HG03066 (cell line): ENCODE measurements around the gene SVOP.
"Not testable (repeated sequence)": the region's sequence is repeated elsewhere in the genome, so short reads cannot be mapped to it uniquely, and the experiment has no call there.

Experiments
- ATAC-seq: cut with Tn5 transposase; IDR thresholded peaks from one replicate; pipeline ENCODE4 v1.9.1; 2021; ENCODE audit warnings: low read depth; ENCODE audit not compliant: unreplicated experiment

Gene SVOP, protein sequence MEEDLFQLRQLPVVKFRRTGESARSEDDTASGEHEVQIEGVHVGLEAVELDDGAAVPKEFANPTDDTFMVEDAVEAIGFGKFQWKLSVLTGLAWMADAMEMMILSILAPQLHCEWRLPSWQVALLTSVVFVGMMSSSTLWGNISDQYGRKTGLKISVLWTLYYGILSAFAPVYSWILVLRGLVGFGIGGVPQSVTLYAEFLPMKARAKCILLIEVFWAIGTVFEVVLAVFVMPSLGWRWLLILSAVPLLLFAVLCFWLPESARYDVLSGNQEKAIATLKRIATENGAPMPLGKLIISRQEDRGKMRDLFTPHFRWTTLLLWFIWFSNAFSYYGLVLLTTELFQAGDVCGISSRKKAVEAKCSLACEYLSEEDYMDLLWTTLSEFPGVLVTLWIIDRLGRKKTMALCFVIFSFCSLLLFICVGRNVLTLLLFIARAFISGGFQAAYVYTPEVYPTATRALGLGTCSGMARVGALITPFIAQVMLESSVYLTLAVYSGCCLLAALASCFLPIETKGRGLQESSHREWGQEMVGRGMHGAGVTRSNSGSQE

DNA sequence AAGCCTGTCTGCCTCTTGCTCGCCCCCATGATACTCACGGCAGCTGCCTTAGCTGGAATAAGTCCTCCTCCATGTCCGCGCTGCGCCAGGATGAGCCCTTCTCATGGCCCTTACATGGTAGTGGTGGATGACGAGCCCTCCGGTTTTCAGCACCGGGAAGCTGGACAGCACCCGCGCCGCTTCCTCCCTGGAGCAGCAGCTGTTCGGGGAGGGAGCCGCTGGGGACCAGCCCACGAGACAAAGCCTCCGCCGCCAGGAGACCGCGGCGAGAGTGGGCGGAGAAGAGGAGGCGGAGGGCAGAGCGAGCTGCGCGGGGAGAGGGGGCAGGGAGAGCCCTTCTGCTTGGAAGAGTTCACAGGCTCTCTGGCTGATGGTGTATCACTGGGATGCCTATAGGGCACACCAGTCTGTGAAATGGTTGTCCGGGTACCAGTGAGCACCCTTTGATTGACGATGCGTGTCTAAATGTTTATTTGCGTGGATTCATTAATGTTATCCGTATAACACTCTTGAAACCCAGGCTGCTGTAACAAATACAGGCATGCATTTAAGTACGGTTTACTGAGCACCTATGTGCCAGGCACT is at the start of gene SVOP:
Gene SVOP (minus strand): TSS at position 273 of the 585 bp plus-strand sequence. CDS start 200 bp downstream, at position 73.
- no peak for ATAC-seq

DNA sequence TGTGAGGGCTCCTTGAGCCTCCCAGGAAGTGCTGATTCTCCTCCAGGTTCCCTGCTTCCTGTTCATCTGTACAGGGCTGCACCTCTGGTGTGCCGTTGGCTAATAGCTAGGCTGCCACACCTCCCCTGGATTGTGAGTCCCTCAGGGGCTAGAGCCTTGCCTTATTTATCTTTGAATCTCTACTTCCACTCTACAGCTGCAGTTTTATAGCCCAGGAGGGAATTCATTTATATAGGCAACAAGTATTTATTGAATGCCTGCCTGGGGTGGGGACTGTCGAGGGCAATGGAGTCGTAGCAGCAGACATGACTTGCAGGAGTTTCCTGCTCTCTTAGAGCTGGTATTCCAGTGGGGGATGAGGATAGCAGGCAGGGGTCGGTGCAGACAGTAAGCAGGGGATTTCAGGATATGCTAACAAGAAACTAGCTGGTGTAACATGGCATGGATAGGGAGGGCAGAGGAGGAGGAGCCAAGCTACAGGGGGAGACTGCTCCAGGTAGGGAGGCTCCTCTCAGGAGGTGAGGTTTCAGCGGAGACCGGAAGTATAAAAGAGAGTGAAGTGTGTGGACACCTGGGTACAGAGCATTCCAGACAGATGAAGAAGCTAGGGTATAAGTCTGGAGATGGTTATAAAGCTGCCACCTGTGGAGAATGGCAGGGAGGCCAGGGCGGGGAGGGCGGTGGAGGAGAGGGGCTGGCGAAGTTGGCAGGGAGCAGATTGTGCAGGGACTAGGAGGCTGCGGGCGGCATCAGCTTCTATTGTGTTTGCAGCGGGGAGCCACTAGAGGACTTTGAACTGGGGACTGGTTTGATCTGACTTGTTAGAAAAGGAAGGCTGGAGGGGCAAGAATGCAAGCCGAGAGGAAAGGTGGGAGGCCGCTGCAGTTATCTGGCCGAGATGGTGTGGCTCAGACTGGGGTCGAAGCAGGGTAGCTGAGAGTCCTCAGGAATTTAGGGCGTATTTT is 48.7 kb upstream of the SVOP start:
- no peak for ATAC-seq

DNA sequence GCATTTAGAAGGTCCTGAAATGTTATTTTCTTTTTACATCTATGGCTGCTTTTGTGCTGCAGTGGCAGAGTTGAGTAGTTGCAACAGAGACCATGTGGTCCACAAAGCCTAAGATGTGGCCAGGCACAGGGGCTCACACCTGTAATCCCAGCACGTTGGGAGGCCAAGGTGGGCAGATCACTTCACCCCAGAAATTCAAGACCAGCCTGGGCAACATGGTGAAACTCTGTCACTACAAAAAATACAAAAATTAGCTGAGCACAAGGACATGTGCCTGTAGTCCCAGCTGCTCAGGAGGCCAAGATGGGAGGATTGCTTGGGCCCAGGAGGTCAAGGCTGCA is 45.0 kb upstream of the SVOP start:
- ATAC-seq, result no peak

DNA sequence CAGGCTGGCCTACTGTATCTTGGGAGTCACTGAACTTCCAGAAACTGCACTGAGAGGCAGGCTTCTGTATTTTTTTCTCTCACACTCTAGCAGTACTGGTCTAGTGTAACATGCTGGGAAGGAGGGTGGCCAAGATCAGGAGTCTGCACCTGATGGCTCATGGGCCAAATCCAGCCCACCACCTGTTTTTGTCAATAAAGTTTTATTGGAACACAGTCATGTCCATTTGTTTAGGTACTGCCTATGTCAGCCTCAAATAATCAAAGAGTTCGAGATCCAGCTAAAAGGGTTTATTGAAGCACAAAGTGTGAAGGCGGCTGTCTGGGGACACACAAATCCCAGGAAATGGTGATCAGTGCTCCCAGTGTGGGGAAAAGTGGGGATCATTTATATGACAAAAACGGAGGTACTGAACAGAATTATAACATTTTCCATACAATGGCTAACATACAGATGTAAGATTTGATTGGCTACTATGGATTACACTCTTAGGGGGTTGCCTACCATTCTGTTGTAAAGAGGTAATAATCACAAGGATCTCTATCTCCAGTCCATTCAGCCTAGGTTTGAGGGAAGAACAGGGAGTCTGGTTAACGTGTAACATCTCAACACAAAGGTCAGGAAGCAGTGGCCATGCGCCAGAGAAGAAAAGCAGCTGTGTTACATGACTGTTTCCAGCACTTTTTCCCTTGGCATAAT is 44.4 kb upstream of the SVOP start:
- no peak for ATAC-seq

DNA sequence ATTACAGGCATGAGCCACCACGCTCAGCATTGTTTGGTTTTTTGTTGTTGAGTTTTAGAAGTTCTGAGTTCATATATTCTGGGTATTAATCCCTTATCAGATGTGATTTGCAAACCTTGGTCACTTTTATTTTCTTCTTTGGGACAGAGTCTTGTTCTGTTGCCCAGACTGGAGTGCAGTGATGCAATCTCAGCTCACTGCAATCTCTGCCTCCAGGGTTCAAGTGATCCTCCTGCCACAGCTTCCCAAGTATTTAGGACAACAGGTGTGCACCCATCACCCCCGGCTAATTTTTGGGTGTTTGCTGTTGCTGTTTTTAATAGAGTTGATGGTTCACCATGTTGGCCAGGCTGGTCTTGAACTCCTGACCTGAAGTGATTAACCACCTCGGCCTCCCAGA is 43.3 kb upstream of the SVOP start:
- no peak for ATAC-seq

DNA sequence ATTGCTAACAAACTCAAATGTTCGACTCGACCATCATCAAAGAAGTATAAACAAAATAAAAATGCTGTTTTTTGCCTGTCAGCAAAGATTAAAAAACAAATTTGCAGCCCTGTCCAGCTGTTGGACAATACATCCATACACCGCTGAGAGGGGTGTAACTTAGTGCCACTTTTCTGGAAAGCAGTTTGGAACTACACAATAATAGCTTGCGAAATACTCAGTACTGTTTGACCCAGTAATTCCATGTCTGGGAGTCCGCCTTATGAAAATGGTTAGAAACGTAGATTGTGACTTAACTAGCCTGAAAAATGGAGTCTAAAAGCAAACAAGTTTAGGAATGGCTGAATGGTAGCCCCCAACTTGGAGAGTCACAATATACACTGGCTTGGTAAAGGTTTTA is 37.9 kb upstream of the SVOP start:
- no peak for ATAC-seq

DNA sequence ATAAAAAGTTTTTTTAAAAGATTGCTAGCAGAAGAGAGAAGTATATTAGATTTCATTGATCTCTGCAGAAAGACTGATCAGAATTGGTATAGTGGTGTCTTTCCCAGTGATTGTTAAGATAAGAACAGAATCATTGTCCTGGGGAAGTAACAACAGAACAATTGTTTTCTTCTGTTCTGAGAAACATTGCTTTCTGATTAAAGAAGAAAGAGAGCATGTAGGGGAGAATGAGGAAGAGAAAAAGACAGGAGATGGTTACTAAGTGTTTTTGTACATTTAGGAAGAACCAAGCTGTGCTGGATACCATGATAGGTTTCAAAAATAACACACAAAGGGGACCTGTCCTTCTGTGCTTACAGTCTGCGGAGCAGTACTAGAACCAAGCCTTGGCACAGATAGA is 36.5 kb upstream of the SVOP start:
- no peak for ATAC-seq

DNA sequence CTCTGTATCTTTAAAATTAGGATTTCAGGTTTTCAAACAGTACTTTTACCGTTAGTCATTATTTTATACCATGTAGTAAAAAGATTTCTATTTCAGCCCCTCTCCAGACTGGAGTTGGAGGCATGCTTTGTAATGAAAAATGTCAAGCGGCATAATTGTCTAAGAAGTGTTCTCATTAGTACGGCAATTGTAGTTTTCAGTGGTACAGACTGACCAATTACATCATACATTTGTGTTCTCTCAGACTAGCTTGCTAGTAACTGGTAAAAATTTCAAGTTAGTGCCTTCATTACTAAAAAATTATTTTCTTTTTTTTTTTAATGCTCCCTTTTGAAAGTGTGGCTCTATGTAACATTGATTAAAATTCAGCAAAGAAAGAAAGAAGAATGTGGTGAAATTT is 36.0 kb upstream of the SVOP start:
- no peak for ATAC-seq

DNA sequence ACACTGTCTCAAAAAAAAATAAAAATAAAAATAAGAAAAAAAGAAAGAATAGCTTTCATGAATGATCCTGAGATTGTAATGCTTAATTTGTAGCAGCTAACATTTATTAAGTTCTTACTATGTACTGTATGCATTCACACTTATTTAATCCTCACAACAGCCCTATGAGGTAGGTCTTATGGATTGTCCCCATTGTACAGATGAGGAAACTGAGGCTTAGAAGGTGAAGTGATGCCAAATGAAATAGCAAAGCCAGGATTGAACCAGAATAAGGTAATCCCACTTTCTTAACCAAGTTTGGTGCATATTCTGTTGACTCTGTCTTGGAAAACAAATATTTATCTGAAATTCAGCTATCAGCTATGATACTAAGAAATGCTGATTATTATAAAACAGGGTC is 33.7 kb upstream of the SVOP start:
- no peak for ATAC-seq

DNA sequence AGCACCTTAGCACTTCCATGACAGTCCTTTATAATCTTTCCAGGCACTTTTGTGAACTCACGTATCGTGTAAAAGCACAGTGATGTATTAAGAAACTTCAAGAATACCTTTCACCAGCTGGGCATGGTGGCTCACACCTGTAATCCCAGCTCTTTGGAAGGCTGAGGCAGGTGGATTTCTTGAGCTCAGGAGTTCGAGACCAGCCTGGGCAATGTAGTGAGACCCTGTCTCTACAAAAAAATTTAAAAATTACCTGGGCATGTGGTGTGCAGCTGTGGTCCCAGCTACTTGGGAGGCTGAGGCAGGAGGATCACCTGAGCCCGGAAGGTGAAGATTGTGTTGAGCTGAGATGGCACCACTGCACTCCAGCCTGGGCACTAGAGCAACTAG is 33.3 kb upstream of the SVOP start:
- ATAC-seq, result not testable (repeated sequence)

DNA sequence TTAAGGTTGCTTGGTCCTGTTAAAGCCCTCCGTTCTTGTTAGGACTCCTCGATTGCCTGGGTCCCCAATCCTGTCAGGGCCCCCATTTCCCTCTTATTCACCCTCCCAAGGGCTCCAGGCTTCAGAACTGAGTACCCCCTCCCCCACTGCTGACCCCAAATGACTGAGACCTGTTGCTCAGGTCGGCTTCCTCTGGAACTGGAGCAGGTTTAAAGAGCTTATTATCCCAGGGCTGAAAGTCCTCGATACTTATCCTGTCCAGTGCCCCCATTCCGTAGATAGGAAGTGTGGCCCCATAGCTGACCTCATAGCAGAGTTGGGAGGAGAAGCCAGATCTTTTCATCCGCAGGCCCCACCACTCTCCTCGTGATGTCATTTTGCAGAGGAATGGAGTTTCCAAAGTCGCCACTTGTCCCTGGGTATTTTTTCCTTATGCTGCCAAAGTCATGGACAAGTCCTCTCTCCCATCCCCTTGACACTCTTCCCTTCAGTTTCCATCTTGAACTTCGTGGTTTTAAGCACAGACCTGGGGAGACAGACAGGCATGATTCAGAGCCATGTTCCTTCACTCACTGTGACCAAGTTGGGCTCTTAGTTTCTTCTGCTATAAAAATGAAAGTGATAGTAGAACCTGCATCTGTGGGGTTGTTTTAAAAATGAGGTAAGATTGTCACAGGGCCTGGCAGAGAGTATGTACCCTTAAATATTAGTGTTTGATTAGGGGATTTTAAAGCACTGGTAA is 32.7 kb upstream of the SVOP start:
- peak; percentile 32 for ATAC-seq

DNA sequence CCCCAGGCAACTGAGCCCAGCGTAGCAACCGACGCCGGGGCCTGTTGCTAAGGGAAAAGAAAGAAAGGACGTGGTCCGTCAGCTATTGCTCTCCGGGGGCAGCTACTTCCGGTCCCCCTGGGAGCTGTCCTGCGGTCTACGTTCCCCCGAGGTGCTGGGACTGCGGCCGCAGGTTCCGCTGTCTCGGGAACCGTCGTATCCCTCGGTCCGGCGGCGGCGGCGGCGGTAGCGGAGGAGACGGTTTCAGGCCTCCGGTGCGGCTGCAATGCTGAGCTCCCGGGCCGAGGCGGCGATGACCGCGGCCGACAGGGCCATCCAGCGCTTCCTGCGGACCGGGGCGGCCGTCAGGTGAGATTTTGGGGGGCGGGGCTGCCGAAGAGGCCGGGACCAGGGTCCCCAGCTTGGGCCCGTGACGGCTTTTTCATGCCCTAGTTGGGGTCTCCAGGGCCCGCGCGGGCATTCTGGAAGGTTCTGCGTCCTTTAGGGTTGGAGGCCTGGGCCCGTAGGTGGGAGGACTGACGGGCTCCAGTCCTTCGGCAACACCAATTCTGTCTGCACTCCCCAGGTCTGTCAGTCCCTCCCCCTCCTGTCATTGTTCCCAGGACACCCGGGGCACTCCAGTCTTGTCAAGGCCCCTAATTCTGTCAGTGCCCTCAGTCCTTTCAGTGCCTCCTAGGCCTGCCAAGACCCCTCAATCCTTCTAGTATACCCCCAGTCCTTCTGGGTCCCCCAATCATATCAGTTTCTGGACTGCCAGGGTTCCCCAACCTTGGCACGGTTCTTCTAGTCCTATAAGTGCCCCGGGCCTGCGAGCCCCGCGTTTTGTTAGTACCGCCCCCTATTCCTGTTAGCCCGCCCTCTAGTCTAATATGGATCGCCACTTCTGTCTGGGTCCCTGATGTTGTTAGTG is 31.8 kb upstream of the SVOP start, which contains the start of gene USP30:
Gene USP30 (plus strand): TSS at position 163 of the 910 bp plus-strand sequence. CDS start 103 bp downstream, at position 266.
- ATAC-seq, result peak; percentile 65

DNA sequence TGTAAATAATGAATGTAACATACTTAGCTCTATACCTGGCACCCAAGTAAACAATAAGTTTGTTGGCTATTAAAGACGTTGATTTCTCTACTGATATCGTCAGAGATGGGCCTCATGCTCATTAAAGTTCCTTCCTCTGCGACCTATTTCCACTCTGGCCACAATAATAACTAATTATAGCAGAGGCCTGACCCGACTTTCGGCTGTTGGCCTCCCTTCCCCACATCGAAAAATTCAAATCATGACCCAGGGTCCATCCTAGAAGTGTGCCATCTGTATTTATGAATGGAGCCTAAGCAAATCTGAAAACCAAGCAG is 31.2 kb upstream of the SVOP start:
- no peak for ATAC-seq

DNA sequence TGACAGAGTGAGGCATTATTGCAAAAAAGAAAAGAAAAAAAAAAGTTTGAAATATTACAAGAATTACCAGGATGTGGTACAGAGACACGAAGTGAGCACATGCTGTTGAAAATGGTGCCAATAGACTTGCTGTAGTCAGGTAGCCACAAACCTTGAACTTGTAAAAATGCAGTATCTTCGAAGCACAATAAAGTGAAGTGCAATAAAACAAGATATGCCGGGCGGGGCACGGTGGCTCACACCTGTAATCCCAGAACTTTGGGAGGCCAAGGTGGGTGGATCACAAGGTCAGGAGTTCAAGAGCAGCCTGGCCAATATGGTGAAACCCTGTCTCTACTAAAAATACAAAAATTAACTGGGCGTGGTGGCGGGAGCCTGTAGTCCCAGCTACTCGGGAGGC is 28.9 kb upstream of the SVOP start:
- ATAC-seq, result not testable (repeated sequence)

DNA sequence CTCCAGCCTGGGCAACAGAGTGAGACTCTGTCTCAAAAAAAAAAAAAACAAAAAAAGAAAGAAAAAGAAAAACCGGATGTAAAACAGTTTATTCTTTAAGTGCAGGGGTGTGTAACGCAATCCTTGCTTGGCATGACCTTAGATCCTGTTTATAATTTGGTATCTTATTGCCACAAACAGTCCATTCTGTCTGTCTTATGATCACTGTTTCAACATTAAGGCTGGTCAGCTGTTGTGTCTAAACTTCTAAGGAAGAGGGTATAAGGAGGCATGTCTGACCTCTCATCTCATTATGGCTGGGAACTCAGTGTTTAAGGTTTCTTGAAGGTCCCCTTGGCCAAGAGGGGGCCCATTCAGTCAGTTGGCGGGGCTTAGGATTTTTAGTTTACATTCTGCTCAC is 27.8 kb upstream of the SVOP start:
- ATAC-seq, result not testable (repeated sequence)

DNA sequence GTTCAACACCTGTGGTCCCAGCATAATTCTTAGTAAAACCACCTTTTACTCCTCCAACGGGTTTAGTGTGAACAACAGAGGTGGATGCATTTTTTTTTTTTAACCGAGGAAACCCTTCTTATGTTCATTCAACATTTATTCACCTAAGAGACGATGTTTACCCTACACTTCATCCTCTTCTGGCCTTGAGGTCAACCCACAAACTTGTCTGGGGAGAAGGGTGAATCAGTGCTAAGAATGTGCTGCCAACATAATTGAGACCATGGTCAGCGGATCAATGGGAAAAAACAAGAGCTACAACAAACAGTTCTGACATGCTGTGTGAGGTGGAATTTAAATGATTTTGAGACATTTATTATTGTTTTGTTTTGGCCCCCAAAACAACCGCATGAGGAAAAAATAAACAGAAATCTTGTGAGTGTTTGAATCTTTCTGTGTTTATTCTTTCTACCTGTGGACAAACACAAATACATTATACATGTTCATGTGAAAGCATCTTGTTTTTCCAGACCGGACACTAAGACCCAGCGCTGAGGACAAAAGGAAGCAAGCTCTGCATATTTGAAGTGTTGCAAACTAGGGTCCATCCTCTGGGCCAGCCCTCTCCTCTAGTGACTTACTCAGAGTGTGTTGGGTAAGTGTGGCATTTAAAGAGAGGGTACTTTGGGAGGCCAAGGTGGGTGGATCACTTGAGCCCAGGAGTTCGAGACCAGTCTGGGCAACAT is 26.4 kb upstream of the SVOP start:
- no peak for ATAC-seq

DNA sequence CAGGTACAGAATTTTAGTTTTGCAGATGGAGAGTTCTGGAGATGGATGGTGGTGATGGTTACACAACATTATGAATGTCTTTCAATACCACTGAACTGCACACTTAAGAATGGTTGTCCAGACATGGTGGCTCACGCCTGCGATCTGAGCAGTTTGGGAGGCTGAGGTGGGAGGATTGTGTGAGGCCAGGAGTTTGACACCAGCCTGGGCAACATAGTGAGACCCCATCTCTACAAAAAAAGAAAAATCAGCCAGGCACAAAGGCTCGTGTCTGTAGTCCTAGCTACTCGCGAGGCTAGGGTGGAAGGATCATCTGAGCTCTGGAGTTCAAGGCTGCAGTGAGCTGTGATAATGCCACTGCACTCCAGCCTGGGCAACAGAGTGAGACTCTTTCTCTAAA is 23.4 kb upstream of the SVOP start:
- no peak for ATAC-seq

DNA sequence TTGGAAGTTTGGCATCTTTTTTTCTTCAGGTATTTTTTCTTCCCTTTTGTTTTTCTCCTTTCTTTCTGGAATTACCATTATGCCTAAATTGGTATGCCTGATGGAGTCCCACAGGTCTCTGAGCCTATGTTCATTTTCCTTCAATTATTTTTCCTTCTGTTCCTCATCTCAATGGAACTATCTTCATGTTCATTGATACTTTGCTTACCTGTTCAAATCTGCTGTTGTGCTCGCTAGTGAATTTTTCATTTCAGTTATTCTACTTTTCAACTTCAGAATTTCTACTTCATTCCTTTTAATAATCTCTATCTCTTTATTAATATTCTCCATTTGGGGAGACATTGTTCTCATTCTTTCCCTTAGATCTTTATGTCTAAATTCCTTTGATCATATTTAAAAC is 16.1 kb upstream of the SVOP start:
- ATAC-seq, result no peak
